Stimulated activated naive CD8-positive, alpha-beta T cell treated with anti-CD3 and anti-CD28 coated beads, Interleukin-15, Interleukin-2, amounts not matched to agents 100 ng/mL and 50 ng/mL, for 24 hours (primary cell): ENCODE results near the gene EXOC6.
A peak's percentile ranks its signal among the peaks of the same experiment; 100 is the strongest.

ENCODE experiments used
- H3K27ac Mint-ChIP-seq: one replicate; pipeline ENCODE4 v1.8.0; 2021; ENCODE audit warnings: mild to moderate bottlenecking, mixed read lengths
- H3K27me3 Mint-ChIP-seq: one replicate; pipeline ENCODE4 v1.8.0; 2021; ENCODE audit warnings: mixed read lengths
- H3K36me3 Mint-ChIP-seq: one replicate; pipeline ENCODE4 v1.8.0; 2021; ENCODE audit warnings: low read depth, mixed read lengths
- H3K4me1 Mint-ChIP-seq: one replicate; pipeline ENCODE4 v1.8.0; 2021; ENCODE audit warnings: low read depth, mixed read lengths
- H3K4me3 Mint-ChIP-seq: one replicate; pipeline ENCODE4 v1.8.0; 2021; ENCODE audit warnings: mild to moderate bottlenecking, mixed read lengths
- H3K9me3 Mint-ChIP-seq: one replicate; pipeline ENCODE4 v1.8.0; 2021; ENCODE audit warnings: mixed read lengths

EXOC6 gene

GRCh38 chr10:93072713-93073538, 224.6 kb downstream of the EXOC6 start:
- peaks cover 81% of the 10 kb centered on the region for H3K27me3 Mint-ChIP-seq
- H3K9me3 Mint-ChIP-seq = no peaks in the 10 kb centered on the region
- H3K27ac Mint-ChIP-seq = no peak overlapping the region
- peak overlapping the region; percentile 51 for H3K4me3 Mint-ChIP-seq
- H3K36me3 Mint-ChIP-seq = no peaks in the 10 kb centered on the region
- peaks cover 31% of the 10 kb centered on the region for H3K4me1 Mint-ChIP-seq

GRCh38 chr10:93073539-93074146, 225.3 kb downstream of the EXOC6 start, which contains the start of gene CYP26A1:
TSS of gene CYP26A1 (plus strand) at chr10:93073893. CDS start at chr10:93073935, 42 bp downstream.
- H3K4me1 Mint-ChIP-seq = peaks cover 27% of the 10 kb centered on the region
- no peak within 1 kb of the TSS for H3K27ac Mint-ChIP-seq
- H3K27me3 Mint-ChIP-seq = peaks cover 81% of the 10 kb centered on the region
- H3K9me3 Mint-ChIP-seq = no peaks in the 10 kb centered on the region
- no peaks in the 10 kb centered on the region for H3K36me3 Mint-ChIP-seq
- peak within 1 kb of the TSS; percentile 70 for H3K4me3 Mint-ChIP-seq

- H3K27me3 Mint-ChIP-seq = peaks cover 76% of the 10 kb centered on the region
- H3K36me3 Mint-ChIP-seq = no peaks in the 10 kb centered on the region
- peak overlapping the region; percentile 70 for H3K4me3 Mint-ChIP-seq
- H3K4me1 Mint-ChIP-seq = peaks cover 26% of the 10 kb centered on the region
- H3K27ac Mint-ChIP-seq = no peak overlapping the region
- H3K9me3 Mint-ChIP-seq = no peaks in the 10 kb centered on the region
Measured at GRCh38 chr10:93074147-93074596, 225.9 kb downstream of the EXOC6 start.

- Mint-ChIP-seq H3K27ac (no peak overlapping the region), H3K36me3 (no peaks in the 10 kb centered on the region), H3K4me3 (peak overlapping the region; percentile 70), H3K27me3 (peaks cover 79% of the 10 kb centered on the region), H3K9me3 (no peaks in the 10 kb centered on the region), H3K4me1 (peaks cover 26% of the 10 kb centered on the region)
Measured at GRCh38 chr10:93074597-93075368, 226.5 kb downstream of the EXOC6 start.

- Mint-ChIP-seq H3K9me3 (no peaks in the 10 kb centered on the region), H3K27me3 (peaks cover 76% of the 10 kb centered on the region), H3K4me3 (peak overlapping the region; percentile 15), H3K4me1 (peaks cover 28% of the 10 kb centered on the region), H3K27ac (no peak overlapping the region), H3K36me3 (no peaks in the 10 kb centered on the region)
Measured at GRCh38 chr10:93075369-93076221, 227.3 kb downstream of the EXOC6 start.

- no peak overlapping the region for H3K27ac Mint-ChIP-seq
- H3K36me3 Mint-ChIP-seq = no peaks in the 10 kb centered on the region
- peaks cover 28% of the 10 kb centered on the region for H3K4me1 Mint-ChIP-seq
- no peak overlapping the region for H3K4me3 Mint-ChIP-seq
- peaks cover 78% of the 10 kb centered on the region for H3K27me3 Mint-ChIP-seq
- H3K9me3 Mint-ChIP-seq = no peaks in the 10 kb centered on the region
Measured at GRCh38 chr10:93076871-93077270, 228.6 kb downstream of the EXOC6 start.

GRCh38 chr10:93077860-93078337, 229.6 kb downstream of the EXOC6 start:
- Mint-ChIP-seq H3K27ac (no peak overlapping the region), H3K4me1 (peaks cover 21% of the 10 kb centered on the region), H3K4me3 (no peak overlapping the region)

GRCh38 chr10:93079663-93080349, 231.5 kb downstream of the EXOC6 start:
- Mint-ChIP-seq H3K9me3 (no peaks in the 10 kb centered on the region), H3K27ac (no peak overlapping the region), H3K36me3 (no peaks in the 10 kb centered on the region), H3K4me1 (peaks cover 14% of the 10 kb centered on the region), H3K27me3 (peaks cover 63% of the 10 kb centered on the region), H3K4me3 (no peak overlapping the region)

More at GRCh38 chr10:93077860-93078337, 229.6 kb downstream of the EXOC6 start:
- H3K36me3 Mint-ChIP-seq = no peaks in the 10 kb centered on the region
- peaks cover 70% of the 10 kb centered on the region for H3K27me3 Mint-ChIP-seq
- H3K9me3 Mint-ChIP-seq = no peaks in the 10 kb centered on the region

- no peaks in the 10 kb centered on the region for H3K9me3 Mint-ChIP-seq
- H3K27ac Mint-ChIP-seq = no peak overlapping the region
- no peak overlapping the region for H3K4me3 Mint-ChIP-seq
- H3K4me1 Mint-ChIP-seq = peaks cover 7% of the 10 kb centered on the region
- no peaks in the 10 kb centered on the region for H3K36me3 Mint-ChIP-seq
- H3K27me3 Mint-ChIP-seq = peaks cover 56% of the 10 kb centered on the region
Measured at GRCh38 chr10:93080350-93081046, 232.2 kb downstream of the EXOC6 start.

- H3K9me3 Mint-ChIP-seq = no peaks in the 10 kb centered on the region
- H3K27me3 Mint-ChIP-seq = peaks cover 48% of the 10 kb centered on the region
- H3K4me1 Mint-ChIP-seq = peaks cover 3% of the 10 kb centered on the region
- H3K4me3 Mint-ChIP-seq = no peak overlapping the region
- H3K36me3 Mint-ChIP-seq = no peaks in the 10 kb centered on the region
- H3K27ac Mint-ChIP-seq = no peak overlapping the region
Measured at GRCh38 chr10:93081318-93081717, 233.0 kb downstream of the EXOC6 start.

GRCh38 chr10:93081834-93082233, 233.5 kb downstream of the EXOC6 start:
- Mint-ChIP-seq H3K27me3 (peaks cover 43% of the 10 kb centered on the region), H3K9me3 (no peaks in the 10 kb centered on the region)

GRCh38 chr10:93083743-93084539, 235.6 kb downstream of the EXOC6 start:
- Mint-ChIP-seq H3K4me1 (peaks cover 3% of the 10 kb centered on the region), H3K36me3 (no peaks in the 10 kb centered on the region), H3K4me3 (no peak overlapping the region), H3K9me3 (no peaks in the 10 kb centered on the region), H3K27ac (no peak overlapping the region), H3K27me3 (peaks cover 37% of the 10 kb centered on the region)

More at GRCh38 chr10:93081834-93082233, 233.5 kb downstream of the EXOC6 start:
- peaks cover 3% of the 10 kb centered on the region for H3K4me1 Mint-ChIP-seq
- no peak overlapping the region for H3K4me3 Mint-ChIP-seq
- H3K27ac Mint-ChIP-seq = no peak overlapping the region
- no peaks in the 10 kb centered on the region for H3K36me3 Mint-ChIP-seq
